ENCODE measurements around the gene SMG9.

SMG9 gene

GRCh38 chr19:43715776-43716175 is 39.0 kb downstream of the SMG9 start, which contains the start of gene IRGC:
Gene IRGC, plus strand, starts transcription at chr19:43716076. Its CDS starts 2,483 bp downstream, at chr19:43718559.
- no peak within 1 kb of the TSS for H3K4me3 ChIP-seq (ENCODE audit: low read length)
- no peaks in the 10 kb centered on the region for H3K36me3 ChIP-seq (replicated peaks; ENCODE audit: low read depth, low read length)
- H3K9me3 ChIP-seq (ENCODE audit: insufficient read depth, low read length): no peaks in the 10 kb centered on the region
- H3K4me1 ChIP-seq (ENCODE audit: low read length): peaks cover 5% of the 10 kb centered on the region; the same call in 1 of the 2 replicates
- no peak within 1 kb of the TSS for H3K27ac ChIP-seq (ENCODE audit: low read length)
- H3K4me2 ChIP-seq (ENCODE audit: low read length): no peak within 1 kb of the TSS
- TF ChIP-seq CTCF (IDR thresholded peaks at IDR 0.05; ENCODE audit: low read depth, low read length) (no peak), EZH2phosphoT487 (IDR thresholded peaks at IDR 0.05; ENCODE audit: low read depth) (no peak)
- no peaks in the 10 kb centered on the region for H3K79me2 ChIP-seq (ENCODE audit: low read length)
- H3K27me3 ChIP-seq (ENCODE audit: low read depth, low read length): peaks cover 5% of the 10 kb centered on the region; the same call in 1 of the 2 replicates
- H4K20me1 ChIP-seq (ENCODE audit: insufficient read depth, low read length): no peaks in the 10 kb centered on the region
- H2AFZ ChIP-seq (ENCODE audit: low read depth, low read length): no peak within 1 kb of the TSS
- H3K9ac ChIP-seq (ENCODE audit: low read length): no peak within 1 kb of the TSS

GRCh38 chr19:43713208-43713607 is 41.6 kb downstream of the SMG9 start:
- TF ChIP-seq CTCF (IDR thresholded peaks at IDR 0.05; ENCODE audit: low read depth, low read length): no peak
- no peak for TF ChIP-seq EZH2phosphoT487 (IDR thresholded peaks at IDR 0.05; ENCODE audit: low read depth)
- no peak overlapping the region for H3K9ac ChIP-seq (ENCODE audit: low read length)
- H2AFZ ChIP-seq (ENCODE audit: low read depth, low read length): no peak overlapping the region
- H3K4me1 ChIP-seq (ENCODE audit: low read length): peaks cover 5% of the 10 kb centered on the region; the same call in 1 of the 2 replicates
- H3K27ac ChIP-seq (ENCODE audit: low read length): no peak overlapping the region
- no peaks in the 10 kb centered on the region for H3K79me2 ChIP-seq (ENCODE audit: low read length)
- H3K4me2 ChIP-seq (ENCODE audit: low read length): no peak overlapping the region
- H3K27me3 ChIP-seq (ENCODE audit: low read depth, low read length): peaks cover 5% of the 10 kb centered on the region; the same call in 1 of the 2 replicates
- peaks cover 6% of the 10 kb centered on the region; the same call in 1 of the 2 replicates for H3K9me3 ChIP-seq (ENCODE audit: insufficient read depth, low read length)
- H3K36me3 ChIP-seq (replicated peaks; ENCODE audit: low read depth, low read length): peaks cover 3% of the 10 kb centered on the region
- H3K4me3 ChIP-seq (ENCODE audit: low read length): no peak overlapping the region
- no peaks in the 10 kb centered on the region for H4K20me1 ChIP-seq (ENCODE audit: insufficient read depth, low read length)

- peaks cover 3% of the 10 kb centered on the region for H3K36me3 ChIP-seq (replicated peaks; ENCODE audit: low read depth, low read length)
Measured at GRCh38 chr19:43711751-43712355, 42.9 kb downstream of the SMG9 start.

More at GRCh38 chr19:43711751-43712355, 42.9 kb downstream of the SMG9 start:
- no peaks in the 10 kb centered on the region for H3K79me2 ChIP-seq (ENCODE audit: low read length)
- peaks cover 6% of the 10 kb centered on the region; the same call in 1 of the 2 replicates for H3K9me3 ChIP-seq (ENCODE audit: insufficient read depth, low read length)
- H2AFZ ChIP-seq (ENCODE audit: low read depth, low read length): no peak overlapping the region; the same call in 1 of the 2 replicates
- no peak overlapping the region for H3K27ac ChIP-seq (ENCODE audit: low read length)
- H3K4me1 ChIP-seq (ENCODE audit: low read length): peaks cover 5% of the 10 kb centered on the region; the same call in 1 of the 2 replicates
- H3K4me2 ChIP-seq (ENCODE audit: low read length): no peak overlapping the region
- TF ChIP-seq CTCF (IDR thresholded peaks at IDR 0.05; ENCODE audit: low read depth, low read length) (no peak), EZH2phosphoT487 (IDR thresholded peaks at IDR 0.05; ENCODE audit: low read depth) (no peak)
- H4K20me1 ChIP-seq (ENCODE audit: insufficient read depth, low read length): no peaks in the 10 kb centered on the region
- H3K4me3 ChIP-seq (ENCODE audit: low read length): no peak overlapping the region
- H3K27me3 ChIP-seq (ENCODE audit: low read depth, low read length): peaks cover 5% of the 10 kb centered on the region; the same call in 1 of the 2 replicates
- no peak overlapping the region for H3K9ac ChIP-seq (ENCODE audit: low read length)

Data from OCI-LY3 (cell line).